Stimulated activated naive CD8-positive, alpha-beta T cell treated with anti-CD3 and anti-CD28 coated beads, Interleukin-15, Interleukin-2, amounts not matched to agents 100 ng/mL and 50 ng/mL, for 24 hours (primary cell): ENCODE measurements around the gene GINS2.

ENCODE experiments used
- H3K27ac Mint-ChIP-seq: one replicate; pipeline ENCODE4 v1.8.0; 2021; ENCODE audit warnings: mild to moderate bottlenecking, mixed read lengths
- H3K27me3 Mint-ChIP-seq: one replicate; pipeline ENCODE4 v1.8.0; 2021; ENCODE audit warnings: mixed read lengths
- H3K36me3 Mint-ChIP-seq: one replicate; pipeline ENCODE4 v1.8.0; 2021; ENCODE audit warnings: low read depth, mixed read lengths
- H3K4me1 Mint-ChIP-seq: one replicate; pipeline ENCODE4 v1.8.0; 2021; ENCODE audit warnings: low read depth, mixed read lengths
- H3K4me3 Mint-ChIP-seq: one replicate; pipeline ENCODE4 v1.8.0; 2021; ENCODE audit warnings: mild to moderate bottlenecking, mixed read lengths
- H3K9me3 Mint-ChIP-seq: one replicate; pipeline ENCODE4 v1.8.0; 2021; ENCODE audit warnings: mixed read lengths

The GINS2 gene

GRCh38 chr16:85650844-85651628 is 37.7 kb downstream of the GINS2 start:
- Mint-ChIP-seq H3K4me1 (peaks cover 6% of the 10 kb centered on the region), H3K4me3 (no peak overlapping the region), H3K27me3 (no peaks in the 10 kb centered on the region), H3K9me3 (no peaks in the 10 kb centered on the region), H3K27ac (no peak overlapping the region), H3K36me3 (peaks cover 5% of the 10 kb centered on the region)

GRCh38 chr16:85650135-85650843 is 38.5 kb downstream of the GINS2 start:
- peaks cover 6% of the 10 kb centered on the region for H3K4me1 Mint-ChIP-seq
- no peak overlapping the region for H3K4me3 Mint-ChIP-seq
- H3K36me3 Mint-ChIP-seq: no peaks in the 10 kb centered on the region
- H3K27ac Mint-ChIP-seq: no peak overlapping the region
- no peaks in the 10 kb centered on the region for H3K9me3 Mint-ChIP-seq
- H3K27me3 Mint-ChIP-seq: no peaks in the 10 kb centered on the region

- Mint-ChIP-seq H3K4me1 (peaks cover 6% of the 10 kb centered on the region), H3K9me3 (no peaks in the 10 kb centered on the region), H3K4me3 (no peak overlapping the region), H3K27ac (peak overlapping the region; percentile 49), H3K27me3 (no peaks in the 10 kb centered on the region), H3K36me3 (no peaks in the 10 kb centered on the region)
Measured at GRCh38 chr16:85649411-85650134, 39.2 kb downstream of the GINS2 start.

- Mint-ChIP-seq H3K36me3 (no peaks in the 10 kb centered on the region), H3K27me3 (no peaks in the 10 kb centered on the region), H3K4me1 (peaks cover 6% of the 10 kb centered on the region), H3K9me3 (no peaks in the 10 kb centered on the region), H3K27ac (peak overlapping the region; percentile 49), H3K4me3 (no peak overlapping the region)
Measured at GRCh38 chr16:85648805-85649204, 39.9 kb downstream of the GINS2 start.

GRCh38 chr16:85648070-85648714 is 40.6 kb downstream of the GINS2 start:
- H3K4me3 Mint-ChIP-seq: no peak overlapping the region

GRCh38 chr16:85646976-85647375 is 41.8 kb downstream of the GINS2 start:
- Mint-ChIP-seq H3K4me1 (peaks cover 10% of the 10 kb centered on the region), H3K36me3 (no peaks in the 10 kb centered on the region), H3K4me3 (no peak overlapping the region), H3K9me3 (no peaks in the 10 kb centered on the region), H3K27me3 (no peaks in the 10 kb centered on the region), H3K27ac (no peak overlapping the region)

More at GRCh38 chr16:85648070-85648714, 40.6 kb downstream of the GINS2 start:
- Mint-ChIP-seq H3K4me1 (peaks cover 6% of the 10 kb centered on the region), H3K9me3 (no peaks in the 10 kb centered on the region), H3K27me3 (no peaks in the 10 kb centered on the region), H3K36me3 (no peaks in the 10 kb centered on the region), H3K27ac (no peak overlapping the region)

- Mint-ChIP-seq H3K36me3 (no peaks in the 10 kb centered on the region), H3K9me3 (no peaks in the 10 kb centered on the region), H3K4me1 (peaks cover 10% of the 10 kb centered on the region), H3K27ac (no peak overlapping the region), H3K4me3 (no peak overlapping the region), H3K27me3 (no peaks in the 10 kb centered on the region)
Measured at GRCh38 chr16:85646358-85646907, 42.3 kb downstream of the GINS2 start.

GRCh38 chr16:85645021-85645589 is 43.6 kb downstream of the GINS2 start:
- Mint-ChIP-seq H3K36me3 (no peaks in the 10 kb centered on the region), H3K4me1 (peaks cover 10% of the 10 kb centered on the region), H3K27me3 (no peaks in the 10 kb centered on the region), H3K9me3 (no peaks in the 10 kb centered on the region), H3K4me3 (no peak overlapping the region), H3K27ac (no peak overlapping the region)

GRCh38 chr16:85644093-85644712 is 44.6 kb downstream of the GINS2 start:
- Mint-ChIP-seq H3K4me3 (no peak overlapping the region), H3K4me1 (peaks cover 10% of the 10 kb centered on the region), H3K36me3 (no peaks in the 10 kb centered on the region), H3K27me3 (no peaks in the 10 kb centered on the region), H3K9me3 (no peaks in the 10 kb centered on the region), H3K27ac (no peak overlapping the region)

- no peak overlapping the region for H3K27ac Mint-ChIP-seq
- H3K9me3 Mint-ChIP-seq: no peaks in the 10 kb centered on the region
- peaks cover 4% of the 10 kb centered on the region for H3K4me1 Mint-ChIP-seq
- H3K27me3 Mint-ChIP-seq: no peaks in the 10 kb centered on the region
- no peak overlapping the region for H3K4me3 Mint-ChIP-seq
- no peaks in the 10 kb centered on the region for H3K36me3 Mint-ChIP-seq
Measured at GRCh38 chr16:85643631-85644030, 45.1 kb downstream of the GINS2 start.

- Mint-ChIP-seq H3K36me3 (no peaks in the 10 kb centered on the region), H3K9me3 (no peaks in the 10 kb centered on the region), H3K27me3 (no peaks in the 10 kb centered on the region), H3K27ac (no peak overlapping the region), H3K4me3 (no peak overlapping the region), H3K4me1 (peaks cover 8% of the 10 kb centered on the region)
Measured at GRCh38 chr16:85642762-85643358, 45.9 kb downstream of the GINS2 start.

GRCh38 chr16:85641776-85642176 is 47.0 kb downstream of the GINS2 start:
- H3K36me3 Mint-ChIP-seq: no peaks in the 10 kb centered on the region
- H3K4me3 Mint-ChIP-seq: no peak overlapping the region
- no peaks in the 10 kb centered on the region for H3K27me3 Mint-ChIP-seq
- H3K27ac Mint-ChIP-seq: no peak overlapping the region
- no peaks in the 10 kb centered on the region for H3K9me3 Mint-ChIP-seq
- H3K4me1 Mint-ChIP-seq: peaks cover 8% of the 10 kb centered on the region

GRCh38 chr16:85641305-85641704 is 47.4 kb downstream of the GINS2 start:
- H3K36me3 Mint-ChIP-seq: no peaks in the 10 kb centered on the region
- H3K9me3 Mint-ChIP-seq: no peaks in the 10 kb centered on the region
- H3K4me1 Mint-ChIP-seq: peaks cover 8% of the 10 kb centered on the region
- H3K4me3 Mint-ChIP-seq: no peak overlapping the region
- no peak overlapping the region for H3K27ac Mint-ChIP-seq
- H3K27me3 Mint-ChIP-seq: no peaks in the 10 kb centered on the region

GRCh38 chr16:85640585-85640984 is 48.2 kb downstream of the GINS2 start:
- Mint-ChIP-seq H3K9me3 (no peaks in the 10 kb centered on the region), H3K4me3 (no peak overlapping the region), H3K27ac (no peak overlapping the region), H3K36me3 (no peaks in the 10 kb centered on the region), H3K27me3 (no peaks in the 10 kb centered on the region), H3K4me1 (peaks cover 8% of the 10 kb centered on the region)
